Lower leg skin (tissue), 3 donors: ENCODE measurements around the gene MZF1.

Experiments
- CTCF ChIP-seq, 3 donors: fragments of 450-650 bp; IDR thresholded peaks; one replicate each; pipeline ENCODE4 v1.5.1; 2016; ENCODE audit warnings: antibody characterized with exemption in 3 of 3, mild to moderate bottlenecking in 3 of 3, moderate library complexity in 2 of 3
- POLR2A ChIP-seq, 2 donors: fragments of 450-650 bp; IDR thresholded peaks; one replicate each; pipeline ENCODE4 v1.6.1; 2016 to 2017; ENCODE audit warnings: antibody characterized with exemption in 2 of 2, mild to moderate bottlenecking in 1 of 2, moderate library complexity in 1 of 2

- TF ChIP-seq CTCF (IDR thresholded peaks at IDR 0.05): no peak
- no peak for TF ChIP-seq POLR2A (IDR thresholded peaks at IDR 0.05)
These were observed 9.8 kb upstream of the MZF1 start for GRCh38 chr19:58582985-58583384.
